ENCODE data around the gene SUSD4. TPM values are rescaled to one million over a fixed set of nuclear protein-coding genes. Genes with fewer than 3 reads are reported as not detected.

SUSD4 gene
- total RNA-seq, 4 donors from 2014 or later: 0.24 to 3.2 (median 0.90) TPM

GRCh38 chr1:223219846-223220610, 143.9 kb downstream of the SUSD4 start:
- ATAC-seq (ENCODE audit: low FRiP score) (no peak), DNase-seq (ENCODE audit: low spot score) (no peak)
- no peak for TF ChIP-seq CTCF (IDR thresholded peaks at IDR 0.05)

GRCh38 chr1:223219318-223219635, 144.7 kb downstream of the SUSD4 start:
- ATAC-seq (ENCODE audit: low FRiP score) (no peak), DNase-seq (ENCODE audit: low spot score) (no peak)
- TF ChIP-seq CTCF (IDR thresholded peaks at IDR 0.05): no peak

- DNase-seq (ENCODE audit: low spot score): no peak
- TF ChIP-seq CTCF (IDR thresholded peaks at IDR 0.05): no peak
- no peak for ATAC-seq (ENCODE audit: low FRiP score)
These were observed 146.2 kb downstream of the SUSD4 start for GRCh38 chr1:223217781-223218180.

GRCh38 chr1:223216531-223217205, 147.3 kb downstream of the SUSD4 start:
- no peak for TF ChIP-seq CTCF (IDR thresholded peaks at IDR 0.05)
- ATAC-seq (ENCODE audit: low FRiP score) (no peak), DNase-seq (ENCODE audit: low spot score) (no peak)

GRCh38 chr1:223216074-223216473, 147.9 kb downstream of the SUSD4 start:
- ATAC-seq (ENCODE audit: low FRiP score): no peak
- DNase-seq (ENCODE audit: low spot score): no peak
- no peak for TF ChIP-seq CTCF (IDR thresholded peaks at IDR 0.05)

- no peak for TF ChIP-seq CTCF (IDR thresholded peaks at IDR 0.05)
- DNase-seq (ENCODE audit: low spot score) (no peak), ATAC-seq (ENCODE audit: low FRiP score) (no peak)
These were observed 148.9 kb downstream of the SUSD4 start for GRCh38 chr1:223215026-223215425.

Data from omental fat pad (tissue), 4 donors.